WTC11 (cell line): Measurements from ENCODE around the gene LONP2. TPM values are rescaled to one million over a fixed set of nuclear protein-coding genes. Genes with fewer than 3 reads are reported as not detected.

Experiments
- ATAC-seq: fragments of 200-7000 bp; cut with Tn5 transposase; 2 replicates; pipeline ENCODE4 v1.10.0; 2021; ENCODE audit warnings: mild to moderate bottlenecking, moderate library complexity
- CTCF ChIA-PET: fragments of 300-600 bp; sonication (Branson Sonifier 250); formaldehyde crosslinking; loops from one replicate; lab custom pipeline; 2021; ENCODE audit warnings: antibody characterized with exemption; lab: Charles Lee
- POLR2A ChIA-PET: fragments of 350-600 bp; sonication (Branson Sonifier 250); formaldehyde crosslinking; loops from one replicate; lab custom pipeline; 2021; ENCODE audit warnings: antibody characterized with exemption; lab: Charles Lee
- DNase-seq: peaks from one replicate; pipeline ENCODE4 v3.0.0; 2021; ENCODE audit warnings: low spot score
- H3K27ac Mint-ChIP-seq: 2 replicates; pipeline ENCODE4 v1.8.0; 2021; ENCODE audit warnings: mixed read lengths
- H3K27me3 Mint-ChIP-seq: 2 replicates; pipeline ENCODE4 v1.8.0; 2021; ENCODE audit warnings: low read depth, mild to moderate bottlenecking, moderate library complexity, mixed read lengths
- H3K36me3 Mint-ChIP-seq: 2 replicates; pipeline ENCODE4 v1.8.0; 2021; ENCODE audit warnings: mixed read lengths
- H3K4me1 Mint-ChIP-seq: 2 replicates; pipeline ENCODE4 v1.8.0; 2022; ENCODE audit warnings: mixed read lengths
- H3K4me3 Mint-ChIP-seq: 2 replicates; pipeline ENCODE4 v1.8.0; 2021; ENCODE audit warnings: mild to moderate bottlenecking, moderate library complexity, mixed read lengths
- H3K9me3 Mint-ChIP-seq: 2 replicates; pipeline ENCODE4 v1.8.0; 2021; ENCODE audit warnings: mixed read lengths
- IRF2 ChIP-seq: sonication (generic); formaldehyde crosslinking; IDR thresholded peaks from 2 replicates; pipeline ENCODE4 v1.8.0; 2022; ENCODE audit warnings: low read depth, missing genetic modification reagents, borderline replicate concordance
- MYBL2 ChIP-seq: sonication (generic); formaldehyde crosslinking; IDR thresholded peaks from 2 replicates; pipeline ENCODE4 v1.8.1; 2023; ENCODE audit warnings: mild to moderate bottlenecking, moderate library complexity, missing genetic modification reagents
- NFYB ChIP-seq: sonication (generic); formaldehyde crosslinking; conservative IDR thresholded peaks from 2 replicates; pipeline ENCODE4 v1.8.0; 2022; ENCODE audit warnings: low read depth, missing genetic modification reagents
- PRRX2 ChIP-seq: fragments of 250-450 bp; sonication (Bioruptor Pico); IDR thresholded peaks from 2 replicates; pipeline ENCODE4 v1.8.0; 2021; ENCODE audit warnings: mild to moderate bottlenecking
- RORB ChIP-seq: fragments of 250-450 bp; sonication (Bioruptor Pico); IDR thresholded peaks from 2 replicates; pipeline ENCODE4 v1.9.0; 2021; ENCODE audit warnings: mild to moderate bottlenecking
- SP1 ChIP-seq: sonication (generic); formaldehyde crosslinking; conservative IDR thresholded peaks from 2 replicates; pipeline ENCODE4 v1.8.1; 2022; ENCODE audit warnings: missing genetic modification reagents
- ZNF232 ChIP-seq: sonication (generic); formaldehyde crosslinking; IDR thresholded peaks from 2 replicates; pipeline ENCODE4 v1.8.0; 2022; ENCODE audit warnings: mild to moderate bottlenecking, missing genetic modification reagents
- total RNA-seq: library from RNA; stranded (reverse); gene quantifications from 3 replicates; pipeline ENCODE4 v1.2.3, GENCODE V29; 2021
- TF ChIP-seq, protein P1 (sequence below): sonication (generic); formaldehyde crosslinking; IDR thresholded peaks from 2 replicates; pipeline ENCODE4 v1.8.0; 2023; ENCODE audit warnings: missing genetic modification reagents, mild to moderate bottlenecking, borderline replicate concordance
- TF ChIP-seq, protein P2 (sequence below): sonication (generic); formaldehyde crosslinking; IDR thresholded peaks from 2 replicates; pipeline ENCODE4 v1.8.1; 2023; ENCODE audit warnings: mild to moderate bottlenecking, missing genetic modification reagents, moderate library complexity
- TF ChIP-seq, protein P3 (sequence below): sonication (generic); formaldehyde crosslinking; IDR thresholded peaks from 2 replicates; pipeline ENCODE4 v1.8.1; 2022; ENCODE audit warnings: mild to moderate bottlenecking, moderate library complexity, missing genetic modification reagents
- TF ChIP-seq, protein P4 (sequence below): sonication (generic); formaldehyde crosslinking; IDR thresholded peaks from 2 replicates; pipeline ENCODE4 v1.8.1; 2023; ENCODE audit warnings: mild to moderate bottlenecking, moderate library complexity, missing genetic modification reagents
- TF ChIP-seq, protein P5 (sequence below): sonication (generic); formaldehyde crosslinking; IDR thresholded peaks from 2 replicates; pipeline ENCODE4 v1.8.1; 2023; ENCODE audit warnings: mild to moderate bottlenecking, missing genetic modification reagents, moderate library complexity
- TF ChIP-seq, protein P6 (sequence below): sonication (generic); formaldehyde crosslinking; IDR thresholded peaks from 2 replicates; pipeline ENCODE4 v1.8.1; 2023; ENCODE audit warnings: mild to moderate bottlenecking, missing genetic modification reagents

The LONP2 gene
- total RNA-seq, 1 experiment from 2014 or later = 28.4 TPM

DNA sequence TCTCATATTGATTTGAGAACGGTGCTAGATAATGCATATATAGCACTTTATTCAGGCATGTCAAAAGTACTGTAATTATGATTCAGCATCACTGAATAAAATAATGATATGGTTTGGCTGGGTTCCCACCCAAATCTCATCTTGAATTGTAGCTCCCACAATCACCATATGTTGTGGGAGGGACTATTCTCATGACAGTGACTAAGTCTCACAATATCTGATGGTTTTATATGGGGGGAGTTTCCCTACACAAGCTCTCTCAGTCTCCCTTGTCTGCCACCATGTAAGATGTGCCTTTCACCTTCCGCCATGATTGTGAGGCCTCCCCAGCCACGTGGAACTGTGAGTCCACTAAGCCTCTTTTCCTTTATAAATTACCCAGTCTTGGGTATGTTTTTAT lies 25.6 kb upstream of the LONP2 start (continued):
- TF ChIP-seq, protein P1, sequence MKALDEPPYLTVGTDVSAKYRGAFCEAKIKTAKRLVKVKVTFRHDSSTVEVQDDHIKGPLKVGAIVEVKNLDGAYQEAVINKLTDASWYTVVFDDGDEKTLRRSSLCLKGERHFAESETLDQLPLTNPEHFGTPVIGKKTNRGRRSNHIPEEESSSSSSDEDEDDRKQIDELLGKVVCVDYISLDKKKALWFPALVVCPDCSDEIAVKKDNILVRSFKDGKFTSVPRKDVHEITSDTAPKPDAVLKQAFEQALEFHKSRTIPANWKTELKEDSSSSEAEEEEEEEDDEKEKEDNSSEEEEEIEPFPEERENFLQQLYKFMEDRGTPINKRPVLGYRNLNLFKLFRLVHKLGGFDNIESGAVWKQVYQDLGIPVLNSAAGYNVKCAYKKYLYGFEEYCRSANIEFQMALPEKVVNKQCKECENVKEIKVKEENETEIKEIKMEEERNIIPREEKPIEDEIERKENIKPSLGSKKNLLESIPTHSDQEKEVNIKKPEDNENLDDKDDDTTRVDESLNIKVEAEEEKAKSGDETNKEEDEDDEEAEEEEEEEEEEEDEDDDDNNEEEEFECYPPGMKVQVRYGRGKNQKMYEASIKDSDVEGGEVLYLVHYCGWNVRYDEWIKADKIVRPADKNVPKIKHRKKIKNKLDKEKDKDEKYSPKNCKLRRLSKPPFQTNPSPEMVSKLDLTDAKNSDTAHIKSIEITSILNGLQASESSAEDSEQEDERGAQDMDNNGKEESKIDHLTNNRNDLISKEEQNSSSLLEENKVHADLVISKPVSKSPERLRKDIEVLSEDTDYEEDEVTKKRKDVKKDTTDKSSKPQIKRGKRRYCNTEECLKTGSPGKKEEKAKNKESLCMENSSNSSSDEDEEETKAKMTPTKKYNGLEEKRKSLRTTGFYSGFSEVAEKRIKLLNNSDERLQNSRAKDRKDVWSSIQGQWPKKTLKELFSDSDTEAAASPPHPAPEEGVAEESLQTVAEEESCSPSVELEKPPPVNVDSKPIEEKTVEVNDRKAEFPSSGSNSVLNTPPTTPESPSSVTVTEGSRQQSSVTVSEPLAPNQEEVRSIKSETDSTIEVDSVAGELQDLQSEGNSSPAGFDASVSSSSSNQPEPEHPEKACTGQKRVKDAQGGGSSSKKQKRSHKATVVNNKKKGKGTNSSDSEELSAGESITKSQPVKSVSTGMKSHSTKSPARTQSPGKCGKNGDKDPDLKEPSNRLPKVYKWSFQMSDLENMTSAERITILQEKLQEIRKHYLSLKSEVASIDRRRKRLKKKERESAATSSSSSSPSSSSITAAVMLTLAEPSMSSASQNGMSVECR = no peak
- TF ChIP-seq, protein P2, sequence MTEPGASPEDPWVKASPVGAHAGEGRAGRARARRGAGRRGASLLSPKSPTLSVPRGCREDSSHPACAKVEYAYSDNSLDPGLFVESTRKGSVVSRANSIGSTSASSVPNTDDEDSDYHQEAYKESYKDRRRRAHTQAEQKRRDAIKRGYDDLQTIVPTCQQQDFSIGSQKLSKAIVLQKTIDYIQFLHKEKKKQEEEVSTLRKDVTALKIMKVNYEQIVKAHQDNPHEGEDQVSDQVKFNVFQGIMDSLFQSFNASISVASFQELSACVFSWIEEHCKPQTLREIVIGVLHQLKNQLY = no peak
- TF ChIP-seq ZNF232 (CRISPR knock-in tag) (no peak), SP1 (no peak), RORB (CRISPR knock-in tag) (no peak), MYBL2 (no peak)

DNA sequence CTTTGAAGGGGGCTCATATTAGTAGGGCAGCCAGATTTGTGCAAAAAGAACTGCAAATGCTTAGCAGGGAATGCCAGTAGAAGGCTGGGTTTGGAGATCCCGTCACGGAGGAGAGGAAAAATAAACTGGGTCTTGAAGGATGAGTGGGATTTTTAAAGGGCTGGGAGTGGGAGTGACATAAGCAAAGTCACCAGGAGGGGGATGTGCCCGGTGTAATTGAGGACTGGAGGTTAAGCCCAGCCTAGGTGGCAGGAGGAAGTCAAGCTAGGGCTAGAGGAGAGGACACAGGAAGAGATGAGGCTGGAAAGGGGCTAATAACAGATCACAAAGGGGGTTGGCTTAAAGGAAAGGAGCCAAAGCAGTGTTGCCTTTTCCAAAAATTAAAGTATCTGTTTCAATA lies 23.2 kb upstream of the LONP2 start:
- POLR2A ChIA-PET = no interaction called here
- Mint-ChIP-seq H3K9me3 (peaks cover 6% of the 10 kb centered on the region), H3K36me3 (no peaks in the 10 kb centered on the region), H3K27me3 (no peaks in the 10 kb centered on the region), H3K4me1 (no peaks in the 10 kb centered on the region), H3K27ac (no peak overlapping the region), H3K4me3 (no peak overlapping the region)
- CTCF ChIA-PET = no interaction called here
- DNase-seq (no peak), ATAC-seq (no peak)
- TF ChIP-seq, protein P3, sequence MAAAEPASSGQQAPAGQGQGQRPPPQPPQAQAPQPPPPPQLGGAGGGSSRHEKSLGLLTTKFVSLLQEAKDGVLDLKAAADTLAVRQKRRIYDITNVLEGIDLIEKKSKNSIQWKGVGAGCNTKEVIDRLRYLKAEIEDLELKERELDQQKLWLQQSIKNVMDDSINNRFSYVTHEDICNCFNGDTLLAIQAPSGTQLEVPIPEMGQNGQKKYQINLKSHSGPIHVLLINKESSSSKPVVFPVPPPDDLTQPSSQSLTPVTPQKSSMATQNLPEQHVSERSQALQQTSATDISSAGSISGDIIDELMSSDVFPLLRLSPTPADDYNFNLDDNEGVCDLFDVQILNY (CRISPR knock-in tag) = no peak

DNA sequence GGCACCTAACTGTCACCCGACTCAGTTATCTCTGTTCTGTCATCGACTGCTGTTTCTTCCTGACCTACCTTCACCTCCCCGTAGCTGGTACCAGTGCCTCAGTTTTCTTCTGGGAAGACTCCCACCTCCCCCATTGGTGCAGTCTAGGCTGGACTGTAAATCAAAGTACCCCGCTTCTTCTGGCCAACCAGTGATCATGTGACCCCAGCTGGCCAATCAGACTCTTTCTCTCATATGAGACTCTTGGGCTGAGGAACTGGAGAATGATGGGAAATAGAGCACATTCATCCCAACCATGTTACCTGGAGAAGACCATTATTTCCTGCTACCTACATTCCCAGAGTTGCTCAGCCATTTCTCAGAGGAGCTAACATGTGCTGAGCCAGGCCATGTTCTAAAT lies 20.6 kb upstream of the LONP2 start:
- Mint-ChIP-seq H3K4me3 (no peak overlapping the region), H3K9me3 (peaks cover 4% of the 10 kb centered on the region), H3K4me1 (no peaks in the 10 kb centered on the region), H3K27ac (no peak overlapping the region), H3K36me3 (no peaks in the 10 kb centered on the region), H3K27me3 (no peaks in the 10 kb centered on the region)
- POLR2A ChIA-PET = no interaction called here
- TF ChIP-seq, protein P4, sequence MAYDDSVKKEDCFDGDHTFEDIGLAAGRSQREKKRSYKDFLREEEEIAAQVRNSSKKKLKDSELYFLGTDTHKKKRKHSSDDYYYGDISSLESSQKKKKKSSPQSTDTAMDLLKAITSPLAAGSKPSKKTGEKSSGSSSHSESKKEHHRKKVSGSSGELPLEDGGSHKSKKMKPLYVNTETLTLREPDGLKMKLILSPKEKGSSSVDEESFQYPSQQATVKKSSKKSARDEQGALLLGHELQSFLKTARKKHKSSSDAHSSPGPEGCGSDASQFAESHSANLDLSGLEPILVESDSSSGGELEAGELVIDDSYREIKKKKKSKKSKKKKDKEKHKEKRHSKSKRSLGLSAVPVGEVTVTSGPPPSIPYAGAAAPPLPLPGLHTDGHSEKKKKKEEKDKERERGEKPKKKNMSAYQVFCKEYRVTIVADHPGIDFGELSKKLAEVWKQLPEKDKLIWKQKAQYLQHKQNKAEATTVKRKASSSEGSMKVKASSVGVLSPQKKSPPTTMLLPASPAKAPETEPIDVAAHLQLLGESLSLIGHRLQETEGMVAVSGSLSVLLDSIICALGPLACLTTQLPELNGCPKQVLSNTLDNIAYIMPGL (CRISPR knock-in tag) = no peak
- TF ChIP-seq, protein P5, sequence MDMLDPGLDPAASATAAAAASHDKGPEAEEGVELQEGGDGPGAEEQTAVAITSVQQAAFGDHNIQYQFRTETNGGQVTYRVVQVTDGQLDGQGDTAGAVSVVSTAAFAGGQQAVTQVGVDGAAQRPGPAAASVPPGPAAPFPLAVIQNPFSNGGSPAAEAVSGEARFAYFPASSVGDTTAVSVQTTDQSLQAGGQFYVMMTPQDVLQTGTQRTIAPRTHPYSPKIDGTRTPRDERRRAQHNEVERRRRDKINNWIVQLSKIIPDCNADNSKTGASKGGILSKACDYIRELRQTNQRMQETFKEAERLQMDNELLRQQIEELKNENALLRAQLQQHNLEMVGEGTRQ (CRISPR knock-in tag) = peak; percentile 37; the same call in 1 of the 2 replicates
- DNase-seq (no peak), ATAC-seq (no peak)
- CTCF ChIA-PET = interaction anchor here (1.8 kb wide), 1 partner anchor 12 kb away, joined by 3 read pairs; no protein-coding TSS in a partner anchor

DNA sequence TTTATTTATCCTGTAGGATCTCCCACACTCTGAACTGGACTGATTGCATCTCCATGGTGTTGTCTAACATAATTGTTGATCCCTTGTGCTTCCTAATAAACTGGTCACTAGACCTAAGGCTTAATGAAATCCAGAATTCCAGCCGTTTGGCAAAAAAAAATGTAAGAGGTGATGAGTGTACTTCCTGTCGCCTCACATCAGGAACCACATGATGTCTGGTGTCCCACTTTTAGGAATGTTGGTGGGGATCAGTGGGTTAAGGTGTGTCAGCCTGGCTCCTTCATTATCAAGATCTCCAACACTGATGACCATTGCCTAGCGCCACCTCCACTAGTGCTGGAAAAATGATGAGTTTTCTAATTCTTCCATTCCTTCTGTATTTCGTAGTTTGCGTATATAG lies 18.6 kb upstream of the LONP2 start:
- H3K27ac Mint-ChIP-seq = no peak overlapping the region
- H3K36me3 Mint-ChIP-seq = no peaks in the 10 kb centered on the region
- ChIA-PET POLR2A (no interaction called here), CTCF (no interaction called here)
- no peak for TF ChIP-seq IRF2
- no peak for TF ChIP-seq PRRX2 (CRISPR knock-in tag)
- TF ChIP-seq, protein P1 = no peak
- TF ChIP-seq NFYB = no peak
- TF ChIP-seq, protein P6, sequence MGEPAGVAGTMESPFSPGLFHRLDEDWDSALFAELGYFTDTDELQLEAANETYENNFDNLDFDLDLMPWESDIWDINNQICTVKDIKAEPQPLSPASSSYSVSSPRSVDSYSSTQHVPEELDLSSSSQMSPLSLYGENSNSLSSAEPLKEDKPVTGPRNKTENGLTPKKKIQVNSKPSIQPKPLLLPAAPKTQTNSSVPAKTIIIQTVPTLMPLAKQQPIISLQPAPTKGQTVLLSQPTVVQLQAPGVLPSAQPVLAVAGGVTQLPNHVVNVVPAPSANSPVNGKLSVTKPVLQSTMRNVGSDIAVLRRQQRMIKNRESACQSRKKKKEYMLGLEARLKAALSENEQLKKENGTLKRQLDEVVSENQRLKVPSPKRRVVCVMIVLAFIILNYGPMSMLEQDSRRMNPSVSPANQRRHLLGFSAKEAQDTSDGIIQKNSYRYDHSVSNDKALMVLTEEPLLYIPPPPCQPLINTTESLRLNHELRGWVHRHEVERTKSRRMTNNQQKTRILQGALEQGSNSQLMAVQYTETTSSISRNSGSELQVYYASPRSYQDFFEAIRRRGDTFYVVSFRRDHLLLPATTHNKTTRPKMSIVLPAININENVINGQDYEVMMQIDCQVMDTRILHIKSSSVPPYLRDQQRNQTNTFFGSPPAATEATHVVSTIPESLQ (CRISPR knock-in tag) = no peak
- no peak for ATAC-seq
- no peak overlapping the region for H3K4me3 Mint-ChIP-seq
- no peaks in the 10 kb centered on the region; the same call in 1 of the 2 replicates for H3K9me3 Mint-ChIP-seq
- no peak for DNase-seq
- no peaks in the 10 kb centered on the region for H3K4me1 Mint-ChIP-seq
- H3K27me3 Mint-ChIP-seq = no peaks in the 10 kb centered on the region
